Keratinocyte (primary cell): ENCODE data around the gene DCTPP1. TPM values are rescaled to one million over a fixed set of nuclear protein-coding genes. Genes with fewer than 3 reads are reported as not detected.
A peak's percentile ranks its signal among the peaks of the same experiment; 100 is the strongest.

Experiments used
- DNase-seq: peaks from one replicate; pipeline ENCODE4 v3.0.0-alpha.2; 2011; ENCODE audit warnings: low read depth, missing footprints, low spot score
- FAIRE-seq: peaks from 2 replicates; lab custom pipeline; 2011; peaks lifted over from hg19 to GRCh38; lab: Jason Lieb, UNC
- H2AFZ ChIP-seq: 2 replicates; pipeline ENCODE4 v1.6.0; 2012; ENCODE audit warnings: low read length, control low read depth, inconsistent platforms; ENCODE audit not compliant: control insufficient read depth
- H3K27ac ChIP-seq: 2 replicates; pipeline ENCODE4 v1.5.1; 2011; ENCODE audit warnings: low read length; ENCODE audit not compliant: control insufficient read depth, insufficient read depth
- H3K27me3 ChIP-seq: 3 replicates; pipeline ENCODE4 v1.6.0; 2011; ENCODE audit warnings: low read length; ENCODE audit not compliant: control insufficient read depth, insufficient read depth; ENCODE audit errors: extremely low read depth
- H3K36me3 ChIP-seq, 2 experiments: 2 replicates in 1 of 2; 3 replicates in 1 of 2; pipeline ENCODE4 v1.5.1; 2011; ENCODE audit warnings: low read length in 2 of 2, mild to moderate bottlenecking in 1 of 2; ENCODE audit not compliant: control insufficient read depth in 2 of 2, insufficient read depth in 2 of 2; ENCODE audit errors: extremely low read depth in 1 of 2
- H3K4me1 ChIP-seq: 3 replicates; pipeline ENCODE4 v1.5.1; 2011; ENCODE audit warnings: low read length; ENCODE audit not compliant: control insufficient read depth, insufficient read depth; ENCODE audit errors: extremely low read depth
- H3K4me2 ChIP-seq: 3 replicates; pipeline ENCODE4 v1.6.0; 2011; ENCODE audit warnings: low read depth, low read length; ENCODE audit not compliant: control insufficient read depth, insufficient read depth; ENCODE audit errors: extremely low read depth
- H3K4me3 ChIP-seq, 3 experiments: fragments of 200-600 bp in 1 of 3; sonication (generic) in 1 of 3; 2 replicates in 2 of 3; 3 replicates in 1 of 3; pipeline ENCODE4 v1.5.1; 2011 to 2016; ENCODE audit warnings: low read length in 3 of 3, mild to moderate bottlenecking in 3 of 3, control low read depth in 2 of 3, inconsistent platforms in 1 of 3, low read depth in 1 of 3, mixed read lengths in 1 of 3, mixed run types in 1 of 3, moderate library complexity in 1 of 3; ENCODE audit not compliant: control insufficient read depth in 2 of 3, insufficient read depth in 2 of 3; ENCODE audit errors: extremely low read depth in 1 of 3
- H3K79me2 ChIP-seq: 2 replicates; pipeline ENCODE4 v1.6.0; 2012; ENCODE audit warnings: low read length; ENCODE audit not compliant: control insufficient read depth, insufficient read depth
- H3K9ac ChIP-seq: 3 replicates; pipeline ENCODE4 v1.6.0; 2011; ENCODE audit warnings: low read length; ENCODE audit not compliant: control insufficient read depth, insufficient read depth; ENCODE audit errors: extremely low read depth
- H3K9me1 ChIP-seq: 3 replicates; pipeline ENCODE4 v1.6.0; 2011; ENCODE audit warnings: low read length; ENCODE audit not compliant: control insufficient read depth, insufficient read depth; ENCODE audit errors: extremely low read depth
- H3K9me3 ChIP-seq: 2 replicates; pipeline ENCODE4 v1.5.1; 2012; ENCODE audit warnings: low read depth, low read length; ENCODE audit not compliant: control insufficient read depth
- H4K20me1 ChIP-seq: 3 replicates; pipeline ENCODE4 v1.6.0; 2011; ENCODE audit warnings: low read length; ENCODE audit not compliant: control insufficient read depth, insufficient read depth; ENCODE audit errors: extremely low read depth
- CTCF ChIP-seq, 3 experiments: IDR thresholded peaks in 1 of 3; conservative IDR thresholded peaks in 1 of 3; optimal IDR thresholded peaks in 1 of 3; 2 replicates in 2 of 3; 3 replicates in 1 of 3; pipeline versions ENCODE3 to v1.5.1; 2011; ENCODE audit warnings: low read length in 3 of 3, mild to moderate bottlenecking in 3 of 3, moderate library complexity in 2 of 3, control low read depth in 1 of 3, inconsistent platforms in 1 of 3; ENCODE audit not compliant: insufficient read depth in 2 of 3; ENCODE audit errors: extremely low read depth in 1 of 3
- EZH2 ChIP-seq: IDR thresholded peaks from one replicate; pipeline ENCODE4 v1.6.1; 2012; ENCODE audit warnings: inconsistent platforms, mild to moderate bottlenecking, low read length, moderate library complexity
- dilution Hi-C: fragments of 300-500 bp; cut with MboI; formaldehyde crosslinking; loops from one replicate; pipeline ENCODE4 v1.7.0; 2020; ENCODE audit warnings: low sequenced_read_pairs; ENCODE audit not compliant: extremely low pct_ligation_motif_present
- polyA plus RNA-seq, 5 experiments: library from polyadenylated mRNA; depleted of rRNA in 3 of 5; stranded (reverse) in 3 of 5; stranded (forward) in 1 of 5; unstranded in 1 of 5; fragments of >200 nt; gene quantifications; 1 replicate in 1 of 5; 2 replicates in 3 of 5; 3 replicates in 1 of 5; pipeline versions ENCODE4 v1.2.1 to v1.2.3, GENCODE V29; 2011 to 2012; ENCODE audit warnings: missing spikeins in 2 of 5, low read depth in 1 of 5, low replicate concordance in 1 of 5

DCTPP1 gene
- polyA plus RNA-seq, 1 donor (not counting 4 experiments of a cell fraction or from before 2014, with no cell fraction given), result 95.8 TPM

- no peaks in the 10 kb centered on the region for H3K9me3 ChIP-seq
Measured at GRCh38 chr16:30394592-30395154, 35.2 kb downstream of the DCTPP1 start.

GRCh38 chr16:30383521-30383920 is 46.3 kb downstream of the DCTPP1 start:
- no peak for DNase-seq
- H3K9ac ChIP-seq, result no peak overlapping the region
- no peaks in the 10 kb centered on the region for H3K9me3 ChIP-seq
- no peak overlapping the region for H3K27ac ChIP-seq
- H3K36me3 ChIP-seq, result peaks cover 0 to 2% of the 10 kb centered on the region in 2 experiments
- peaks cover 2% of the 10 kb centered on the region for H3K4me1 ChIP-seq
- H3K9me1 ChIP-seq, result no peaks in the 10 kb centered on the region
- H3K4me2 ChIP-seq, result no peak overlapping the region
- H2AFZ ChIP-seq, result no peak overlapping the region
- H3K4me3 ChIP-seq, result no peak overlapping the region
- no peaks in the 10 kb centered on the region for H3K27me3 ChIP-seq
- H3K79me2 ChIP-seq, result no peaks in the 10 kb centered on the region
- dilution Hi-C loops, result no loop called here
- FAIRE-seq, result no peak
- H4K20me1 ChIP-seq, result no peaks in the 10 kb centered on the region
- no peak for TF ChIP-seq CTCF (optimal IDR thresholded peaks at IDR 0.05 in 1 of 3, IDR thresholded peaks at IDR 0.05 in 1 of 3, conservative IDR thresholded peaks at IDR 0.05 in 1 of 3; ENCODE audit: extremely low read depth in 1 of 3, insufficient read depth in 2 of 3, low read length in 3 of 3)

More at GRCh38 chr16:30394592-30395154, 35.2 kb downstream of the DCTPP1 start:
- Histone ChIP-seq H4K20me1 (no peaks in the 10 kb centered on the region), H3K4me3 (peak overlapping the region; percentile 74 to 84 (median 78)), H3K27me3 (no peaks in the 10 kb centered on the region), H3K9me1 (no peaks in the 10 kb centered on the region), H3K27ac (no peak overlapping the region), H3K79me2 (peaks cover 4% of the 10 kb centered on the region), H3K36me3 (peaks cover 0 to 3% of the 10 kb centered on the region in 2 experiments), H3K9ac (peak overlapping the region; percentile 67), H2AFZ (peak overlapping the region; percentile 71), H3K4me1 (peaks cover 5% of the 10 kb centered on the region), H3K4me2 (peak overlapping the region; percentile 84)
- DNase-seq, result no peak
- TF ChIP-seq EZH2 (no peak), CTCF (optimal IDR thresholded peaks at IDR 0.05 in 1 of 3, IDR thresholded peaks at IDR 0.05 in 1 of 3, conservative IDR thresholded peaks at IDR 0.05 in 1 of 3; ENCODE audit: extremely low read depth in 1 of 3, insufficient read depth in 2 of 3, low read length in 3 of 3) (no peak)
- no peak for FAIRE-seq
- dilution Hi-C loops, result no loop called here
